AG04449 (cell line): ENCODE data around the gene KLHL5.

ENCODE experiments used
- CTCF ChIA-PET: fragments of 350-600 bp; formaldehyde crosslinking; extraction: SDS; loops from one replicate; lab custom pipeline; 2021; ENCODE audit warnings: antibody characterized with exemption; lab: Yijun Ruan, JAX
- POLR2A ChIA-PET: fragments of 400-600, 350-600 bp; formaldehyde crosslinking; extraction: SDS; loops from one replicate; lab custom pipeline; 2020; ENCODE audit warnings: antibody characterized with exemption, inconsistent platforms; lab: Yijun Ruan, JAX
- DNase-seq: peaks from one replicate; pipeline ENCODE4 v3.0.0-alpha.2; 2010; ENCODE audit warnings: low read depth, low spot score
- H3K4me3 ChIP-seq: 2 replicates; pipeline ENCODE4 v1.5.1; 2011; ENCODE audit warnings: low read depth, mild to moderate bottlenecking, control low read depth, low read length
- CTCF ChIP-seq: IDR thresholded peaks from one replicate; pipeline ENCODE4 v1.5.1; 2011; ENCODE audit warnings: mild to moderate bottlenecking, moderate library complexity, low read length, control low read depth, inconsistent platforms; ENCODE audit not compliant: insufficient read depth; ENCODE audit errors: missing control alignments

Gene KLHL5

GRCh38 chr4:39054497-39054896 lies 7.5 kb upstream of the KLHL5 start:
- DNase-seq: no peak
- ChIA-PET POLR2A (no interaction called here), CTCF (interaction anchor here (1.0 to 2.1 kb wide), 2 partner anchors 11 to 67 kb away, joined by 3 to 5 read pairs; no protein-coding TSS in a partner anchor)
- H3K4me3 ChIP-seq: no peak overlapping the region
- TF ChIP-seq CTCF: no peak

GRCh38 chr4:39056023-39056422 lies 6.0 kb upstream of the KLHL5 start:
- TF ChIP-seq CTCF: no peak
- no peak overlapping the region for H3K4me3 ChIP-seq
- DNase-seq: no peak
- CTCF ChIA-PET: no interaction called here
- POLR2A ChIA-PET: no interaction called here

- no peak for TF ChIP-seq CTCF
- POLR2A ChIA-PET: no interaction called here
- no peak overlapping the region for H3K4me3 ChIP-seq
- no peak for DNase-seq
- CTCF ChIA-PET: interaction anchor here (1.1 to 1.3 kb wide), 2 partner anchors 15 to 23 kb away, joined by 3 to 4 read pairs; no protein-coding TSS in a partner anchor
Measured at GRCh38 chr4:39061457-39061856, 575 bp upstream of the KLHL5 start.

- no peak for DNase-seq
- ChIA-PET POLR2A (no interaction called here), CTCF (no interaction called here)
- no peak overlapping the region for H3K4me3 ChIP-seq
- no peak for TF ChIP-seq CTCF
Measured at GRCh38 chr4:39062770-39063097, 702 bp downstream of the KLHL5 start.

GRCh38 chr4:39063430-39063829 lies 1.4 kb downstream of the KLHL5 start:
- no peak for TF ChIP-seq CTCF
- no peak overlapping the region for H3K4me3 ChIP-seq
- DNase-seq: no peak
- CTCF ChIA-PET: interaction anchor here (0.9 kb wide), 1 partner anchor 11 kb away, joined by 3 read pairs; no protein-coding TSS in a partner anchor
- POLR2A ChIA-PET: no interaction called here

- CTCF ChIA-PET: no interaction called here
- POLR2A ChIA-PET: no interaction called here
- DNase-seq: no peak
Measured at GRCh38 chr4:39066371-39066770, 4.3 kb downstream of the KLHL5 start.

More at GRCh38 chr4:39066371-39066770, 4.3 kb downstream of the KLHL5 start:
- no peak for TF ChIP-seq CTCF
- H3K4me3 ChIP-seq: no peak overlapping the region
